ENCODE data around the gene GDF15.
A peak's percentile ranks its signal among the peaks of the same experiment; 100 is the strongest.

GDF15 gene

GRCh38 chr19:18418483-18419194, 32.7 kb downstream of the GDF15 start:
- no peak for TF ChIP-seq CTCF (IDR thresholded peaks at IDR 0.05; ENCODE audit: low read depth, low read length, missing control alignments)
- in situ Hi-C loops (cut with HindIII; ENCODE audit: low pct_ligation_motif_present, low sequenced_read_pairs): no loop called here
- Histone ChIP-seq H3K36me3 (replicated peaks) (peaks cover 2% of the 10 kb centered on the region), H3K4me3 (ENCODE audit: low read depth, low read length) (peak overlapping the region; percentile 33), H3K27ac (peak overlapping the region; percentile 98), H3K27me3 (replicated peaks) (no peaks in the 10 kb centered on the region)
- DNase-seq: no peak

- in situ Hi-C loops (cut with HindIII; ENCODE audit: low pct_ligation_motif_present, low sequenced_read_pairs): no loop called here
- peak within 1 kb of the TSS; percentile 74 for H3K4me3 ChIP-seq (ENCODE audit: low read depth, low read length)
- H3K27me3 ChIP-seq (replicated peaks): no peaks in the 10 kb centered on the region
- H3K27ac ChIP-seq: peak within 1 kb of the TSS; percentile 98
- peak; percentile 19 for TF ChIP-seq CTCF (IDR thresholded peaks at IDR 0.05; ENCODE audit: low read depth, low read length, missing control alignments)
- peak; percentile 53 for DNase-seq
- H3K36me3 ChIP-seq (replicated peaks): peaks cover 2% of the 10 kb centered on the region
Observed at GRCh38 chr19:18419195-18419698, 33.3 kb downstream of the GDF15 start, which contains the start of gene SSBP4. Gene SSBP4, plus strand, starts transcription at chr19:18419398. Its CDS starts 251 bp downstream, at chr19:18419649.

- no peak for TF ChIP-seq CTCF (IDR thresholded peaks at IDR 0.05; ENCODE audit: low read depth, low read length, missing control alignments)
- H3K27ac ChIP-seq: peak overlapping the region; percentile 44
- H3K4me3 ChIP-seq (ENCODE audit: low read depth, low read length): peak overlapping the region; percentile 74
- no peak for DNase-seq
- no peaks in the 10 kb centered on the region for H3K27me3 ChIP-seq (replicated peaks)
- in situ Hi-C loops (cut with HindIII; ENCODE audit: low pct_ligation_motif_present, low sequenced_read_pairs): no loop called here
- peaks cover 2% of the 10 kb centered on the region for H3K36me3 ChIP-seq (replicated peaks)
Observed at GRCh38 chr19:18419699-18420460, 33.9 kb downstream of the GDF15 start.

- in situ Hi-C loops (cut with HindIII; ENCODE audit: low pct_ligation_motif_present, low sequenced_read_pairs): no loop called here
- TF ChIP-seq CTCF (IDR thresholded peaks at IDR 0.05; ENCODE audit: low read depth, low read length, missing control alignments): no peak
- Histone ChIP-seq H3K27me3 (replicated peaks) (no peaks in the 10 kb centered on the region), H3K36me3 (replicated peaks) (peaks cover 2% of the 10 kb centered on the region), H3K4me3 (ENCODE audit: low read depth, low read length) (peak overlapping the region; percentile 74), H3K27ac (no peak overlapping the region)
- no peak for DNase-seq
Observed at GRCh38 chr19:18420930-18421329, 35.0 kb downstream of the GDF15 start.

- H3K4me3 ChIP-seq (ENCODE audit: low read depth, low read length): peak overlapping the region; percentile 74
- no peak for DNase-seq
- no peak overlapping the region for H3K27ac ChIP-seq
- H3K27me3 ChIP-seq (replicated peaks): no peaks in the 10 kb centered on the region
- TF ChIP-seq CTCF (IDR thresholded peaks at IDR 0.05; ENCODE audit: low read depth, low read length, missing control alignments): no peak
- in situ Hi-C loops (cut with HindIII; ENCODE audit: low pct_ligation_motif_present, low sequenced_read_pairs): no loop called here
- peaks cover 2% of the 10 kb centered on the region for H3K36me3 ChIP-seq (replicated peaks)
Observed at GRCh38 chr19:18421371-18421959, 35.5 kb downstream of the GDF15 start.
